Measurements from ENCODE around the gene CLASP1.

DNA sequence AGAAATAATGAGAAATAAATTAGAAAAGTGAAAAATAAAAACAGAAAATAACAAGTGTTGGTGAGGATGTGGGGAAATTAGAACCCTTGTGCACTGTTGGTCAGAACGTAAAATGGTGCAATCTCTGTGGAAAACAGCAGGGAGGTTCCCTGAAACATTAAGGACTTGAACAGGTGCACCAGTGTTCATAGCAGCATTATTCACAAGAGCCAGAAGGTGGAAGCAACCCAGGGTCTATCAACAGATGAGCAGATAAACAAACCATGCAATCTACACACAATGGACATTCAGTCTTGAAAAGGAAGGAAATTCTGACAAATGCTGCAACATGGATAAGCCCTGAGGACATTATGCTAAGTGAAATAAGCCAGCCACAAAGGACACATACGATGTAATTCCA, 306.1 kb downstream of the CLASP1 start:
- TF ChIP-seq CTCF (IDR thresholded peaks at IDR 0.05) (no peak), POLR2A (IDR thresholded peaks at IDR 0.05) (no peak)

Data from heart left ventricle (tissue), 13 donors.